Measurements from ENCODE around the gene GEMIN7.

The GEMIN7 gene

DNA sequence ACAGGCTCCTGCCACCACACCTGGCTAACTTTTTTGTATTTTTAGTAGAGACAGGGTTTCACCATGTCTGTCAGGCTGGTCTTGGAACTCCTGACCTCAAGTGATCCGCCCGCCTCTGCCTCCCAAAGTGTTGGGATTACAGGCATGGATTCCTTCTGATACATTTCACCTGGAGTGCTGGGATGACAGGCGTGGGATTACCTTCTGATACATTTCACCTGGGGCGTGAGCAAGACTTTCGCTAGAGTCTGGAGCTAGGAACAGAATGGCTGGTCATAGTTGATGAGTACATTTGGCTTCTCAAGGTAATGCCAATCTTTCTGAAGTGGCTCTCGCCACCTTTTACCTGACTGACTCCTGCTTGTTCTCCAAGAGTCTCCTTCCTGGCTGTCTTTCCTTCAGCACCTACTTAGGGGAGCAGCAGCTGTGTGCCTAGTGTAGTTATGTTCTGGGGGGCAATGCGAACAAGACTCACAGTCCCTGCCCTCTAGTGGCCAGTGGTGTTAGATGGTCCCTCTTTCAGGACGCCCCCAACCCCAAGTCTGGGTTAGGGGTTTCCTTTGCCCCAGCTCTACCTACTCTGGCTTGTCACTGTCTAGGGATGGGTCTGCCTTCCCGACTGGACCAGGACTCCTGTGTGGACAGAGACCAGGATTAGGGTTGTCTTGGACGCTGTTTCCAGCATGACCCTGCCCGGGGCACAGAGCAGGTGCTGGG is 33.2 kb downstream of the GEMIN7 start:
- no peak for TF ChIP-seq FOXM1 (IDR thresholded peaks at IDR 0.05; ENCODE audit: borderline replicate concordance, low read depth)
- TF ChIP-seq, protein P1, sequence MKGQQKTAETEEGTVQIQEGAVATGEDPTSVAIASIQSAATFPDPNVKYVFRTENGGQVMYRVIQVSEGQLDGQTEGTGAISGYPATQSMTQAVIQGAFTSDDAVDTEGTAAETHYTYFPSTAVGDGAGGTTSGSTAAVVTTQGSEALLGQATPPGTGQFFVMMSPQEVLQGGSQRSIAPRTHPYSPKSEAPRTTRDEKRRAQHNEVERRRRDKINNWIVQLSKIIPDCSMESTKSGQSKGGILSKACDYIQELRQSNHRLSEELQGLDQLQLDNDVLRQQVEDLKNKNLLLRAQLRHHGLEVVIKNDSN (IDR thresholded peaks at IDR 0.05): no peak
- TF ChIP-seq TEAD4 (IDR thresholded peaks at IDR 0.05): no peak
- TF ChIP-seq TAF1 (IDR thresholded peaks at IDR 0.05; ENCODE audit: low read depth): no peak
- TF ChIP-seq CEBPB (IDR thresholded peaks at IDR 0.05): no peak
- TF ChIP-seq, protein P2, sequence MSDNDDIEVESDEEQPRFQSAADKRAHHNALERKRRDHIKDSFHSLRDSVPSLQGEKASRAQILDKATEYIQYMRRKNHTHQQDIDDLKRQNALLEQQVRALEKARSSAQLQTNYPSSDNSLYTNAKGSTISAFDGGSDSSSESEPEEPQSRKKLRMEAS (IDR thresholded peaks at IDR 0.05): no peak
- no peak for TF ChIP-seq ZBTB7A (IDR thresholded peaks at IDR 0.05; ENCODE audit: low read depth)
- no peak for TF ChIP-seq NFIC (IDR thresholded peaks at IDR 0.05)
- no peak for TF ChIP-seq YY1 (IDR thresholded peaks at IDR 0.05; ENCODE audit: low read depth)
- TF ChIP-seq TCF12 (IDR thresholded peaks at IDR 0.05; ENCODE audit: low read depth): no peak
- no peak for TF ChIP-seq EP300 (IDR thresholded peaks at IDR 0.05; ENCODE audit: borderline replicate concordance)

DNA sequence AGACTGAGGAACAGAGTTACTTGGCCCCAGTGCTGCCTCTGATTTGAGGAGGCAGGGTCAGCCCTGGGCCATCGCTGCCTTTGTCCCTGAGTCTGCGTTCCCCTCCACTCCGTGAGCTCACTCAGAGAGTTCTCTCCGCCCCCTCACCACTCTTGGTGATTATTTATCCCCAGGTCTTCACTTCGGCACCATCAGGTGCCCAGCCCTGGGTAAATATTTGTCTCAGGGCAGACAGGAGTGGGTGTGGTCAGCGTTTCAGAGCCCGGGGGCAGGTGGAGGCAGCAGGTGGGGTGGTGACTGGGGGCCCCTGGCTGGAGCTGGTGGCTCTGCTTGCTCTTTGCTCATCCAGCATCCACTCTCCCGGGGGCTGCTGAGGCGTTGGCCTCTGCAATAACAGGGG is 34.6 kb downstream of the GEMIN7 start:
- TF ChIP-seq, protein P3, sequence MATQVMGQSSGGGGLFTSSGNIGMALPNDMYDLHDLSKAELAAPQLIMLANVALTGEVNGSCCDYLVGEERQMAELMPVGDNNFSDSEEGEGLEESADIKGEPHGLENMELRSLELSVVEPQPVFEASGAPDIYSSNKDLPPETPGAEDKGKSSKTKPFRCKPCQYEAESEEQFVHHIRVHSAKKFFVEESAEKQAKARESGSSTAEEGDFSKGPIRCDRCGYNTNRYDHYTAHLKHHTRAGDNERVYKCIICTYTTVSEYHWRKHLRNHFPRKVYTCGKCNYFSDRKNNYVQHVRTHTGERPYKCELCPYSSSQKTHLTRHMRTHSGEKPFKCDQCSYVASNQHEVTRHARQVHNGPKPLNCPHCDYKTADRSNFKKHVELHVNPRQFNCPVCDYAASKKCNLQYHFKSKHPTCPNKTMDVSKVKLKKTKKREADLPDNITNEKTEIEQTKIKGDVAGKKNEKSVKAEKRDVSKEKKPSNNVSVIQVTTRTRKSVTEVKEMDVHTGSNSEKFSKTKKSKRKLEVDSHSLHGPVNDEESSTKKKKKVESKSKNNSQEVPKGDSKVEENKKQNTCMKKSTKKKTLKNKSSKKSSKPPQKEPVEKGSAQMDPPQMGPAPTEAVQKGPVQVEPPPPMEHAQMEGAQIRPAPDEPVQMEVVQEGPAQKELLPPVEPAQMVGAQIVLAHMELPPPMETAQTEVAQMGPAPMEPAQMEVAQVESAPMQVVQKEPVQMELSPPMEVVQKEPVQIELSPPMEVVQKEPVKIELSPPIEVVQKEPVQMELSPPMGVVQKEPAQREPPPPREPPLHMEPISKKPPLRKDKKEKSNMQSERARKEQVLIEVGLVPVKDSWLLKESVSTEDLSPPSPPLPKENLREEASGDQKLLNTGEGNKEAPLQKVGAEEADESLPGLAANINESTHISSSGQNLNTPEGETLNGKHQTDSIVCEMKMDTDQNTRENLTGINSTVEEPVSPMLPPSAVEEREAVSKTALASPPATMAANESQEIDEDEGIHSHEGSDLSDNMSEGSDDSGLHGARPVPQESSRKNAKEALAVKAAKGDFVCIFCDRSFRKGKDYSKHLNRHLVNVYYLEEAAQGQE (IDR thresholded peaks at IDR 0.05; ENCODE audit: low read depth): no peak
- TF ChIP-seq CEBPB (IDR thresholded peaks at IDR 0.05) (no peak), CREB1 (IDR thresholded peaks at IDR 0.05; ENCODE audit: low read depth) (no peak), RAD21 (IDR thresholded peaks at IDR 0.05; ENCODE audit: low read depth) (no peak), EP300 (IDR thresholded peaks at IDR 0.05; ENCODE audit: borderline replicate concordance) (no peak), NFIC (IDR thresholded peaks at IDR 0.05) (no peak), TEAD4 (IDR thresholded peaks at IDR 0.05) (no peak), YY1 (IDR thresholded peaks at IDR 0.05; ENCODE audit: low read depth) (no peak), FOXM1 (IDR thresholded peaks at IDR 0.05; ENCODE audit: borderline replicate concordance, low read depth) (no peak), EGR1 (IDR thresholded peaks at IDR 0.05) (no peak), ZBTB7A (IDR thresholded peaks at IDR 0.05; ENCODE audit: low read depth) (no peak), TAF1 (IDR thresholded peaks at IDR 0.05; ENCODE audit: low read depth) (no peak), TCF12 (IDR thresholded peaks at IDR 0.05; ENCODE audit: low read depth) (no peak)
- TF ChIP-seq, protein P2 (IDR thresholded peaks at IDR 0.05): no peak
- TF ChIP-seq, protein P1 (IDR thresholded peaks at IDR 0.05): no peak

DNA sequence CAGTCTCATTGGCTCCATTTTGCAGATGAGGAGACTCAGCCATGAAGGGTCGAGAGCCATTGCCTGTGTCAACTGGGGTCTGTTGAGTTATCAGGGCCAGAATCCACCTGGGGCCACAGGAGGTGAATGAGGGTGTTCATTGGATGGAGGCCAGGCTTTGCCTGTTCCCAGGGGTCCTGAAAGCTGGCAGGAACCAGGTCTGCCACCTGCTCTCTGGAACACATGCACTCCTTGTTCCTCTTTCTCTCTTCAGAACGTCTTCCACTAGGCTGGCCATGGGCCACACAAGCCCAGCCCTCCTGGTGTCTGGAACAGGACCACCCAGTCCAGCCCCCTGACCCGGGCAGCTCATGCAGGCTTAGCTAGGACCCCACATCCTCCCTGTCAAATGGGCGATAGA is 35.1 kb downstream of the GEMIN7 start:
- TF ChIP-seq YY1 (IDR thresholded peaks at IDR 0.05; ENCODE audit: low read depth) (no peak), NFIC (IDR thresholded peaks at IDR 0.05) (no peak), RAD21 (IDR thresholded peaks at IDR 0.05; ENCODE audit: low read depth) (no peak), CREB1 (IDR thresholded peaks at IDR 0.05; ENCODE audit: low read depth) (no peak), TAF1 (IDR thresholded peaks at IDR 0.05; ENCODE audit: low read depth) (no peak), ZBTB7A (IDR thresholded peaks at IDR 0.05; ENCODE audit: low read depth) (no peak), TCF12 (IDR thresholded peaks at IDR 0.05; ENCODE audit: low read depth) (no peak), CEBPB (IDR thresholded peaks at IDR 0.05) (no peak), FOXM1 (IDR thresholded peaks at IDR 0.05; ENCODE audit: borderline replicate concordance, low read depth) (no peak)
- TF ChIP-seq, protein P3 (IDR thresholded peaks at IDR 0.05; ENCODE audit: low read depth): no peak
- TF ChIP-seq, protein P2 (IDR thresholded peaks at IDR 0.05): no peak
- TF ChIP-seq, protein P1 (IDR thresholded peaks at IDR 0.05): no peak

DNA sequence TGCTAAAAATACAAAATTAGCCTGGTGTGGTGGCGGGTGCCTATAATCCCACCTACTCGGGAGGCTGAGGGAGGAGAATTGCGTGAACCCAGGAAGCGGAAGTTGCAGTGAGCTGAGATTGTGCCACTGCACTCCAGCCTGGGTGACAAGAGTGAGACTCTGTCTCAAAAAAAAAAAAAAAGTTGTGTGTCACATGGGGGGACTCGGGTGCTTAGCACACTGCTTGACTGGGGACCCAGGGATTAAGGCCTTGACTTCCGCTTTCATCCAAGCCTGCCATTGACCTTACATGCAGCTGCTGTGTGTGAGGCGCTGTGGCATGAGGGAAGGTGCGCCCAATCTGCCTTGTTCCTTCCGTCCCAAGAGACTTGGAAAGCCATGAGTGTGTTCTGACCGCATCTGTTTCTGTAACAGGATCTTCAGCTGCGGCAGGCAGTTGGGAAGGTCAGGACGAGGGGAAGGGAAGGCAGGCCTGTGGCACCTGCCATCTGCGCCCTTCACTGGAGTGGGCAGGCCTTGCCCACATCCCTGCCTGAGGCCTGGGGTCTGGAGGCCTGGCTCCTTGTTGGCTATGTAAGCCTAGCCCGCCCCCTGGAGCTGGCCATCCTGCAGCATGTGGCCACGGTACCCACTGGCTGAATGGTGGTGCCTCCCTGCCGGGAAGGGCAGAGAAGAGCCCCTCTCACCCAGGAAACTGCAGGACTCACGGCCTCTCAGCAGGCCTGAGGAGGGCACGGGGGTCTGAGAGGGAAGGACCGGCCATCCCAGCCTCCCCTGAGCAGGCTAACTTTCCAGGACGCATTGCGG is 37.0 kb downstream of the GEMIN7 start:
- TF ChIP-seq EP300 (IDR thresholded peaks at IDR 0.05; ENCODE audit: borderline replicate concordance): no peak
- TF ChIP-seq YY1 (IDR thresholded peaks at IDR 0.05; ENCODE audit: low read depth): no peak
- no peak for TF ChIP-seq TEAD4 (IDR thresholded peaks at IDR 0.05)
- TF ChIP-seq, protein P2 (IDR thresholded peaks at IDR 0.05): no peak
- TF ChIP-seq, protein P3 (IDR thresholded peaks at IDR 0.05; ENCODE audit: low read depth): no peak
- no peak for TF ChIP-seq CREB1 (IDR thresholded peaks at IDR 0.05; ENCODE audit: low read depth)
- no peak for TF ChIP-seq CEBPB (IDR thresholded peaks at IDR 0.05)
- TF ChIP-seq ZBTB7A (IDR thresholded peaks at IDR 0.05; ENCODE audit: low read depth): no peak
- TF ChIP-seq, protein P1 (IDR thresholded peaks at IDR 0.05): no peak
- TF ChIP-seq RAD21 (IDR thresholded peaks at IDR 0.05; ENCODE audit: low read depth): no peak
- TF ChIP-seq TCF12 (IDR thresholded peaks at IDR 0.05; ENCODE audit: low read depth): no peak
- TF ChIP-seq EGR1 (IDR thresholded peaks at IDR 0.05): no peak
- no peak for TF ChIP-seq NFIC (IDR thresholded peaks at IDR 0.05)
- TF ChIP-seq FOXM1 (IDR thresholded peaks at IDR 0.05; ENCODE audit: borderline replicate concordance, low read depth): no peak
